Mammary epithelial cell (primary cell): Measurements from ENCODE around the gene ARL4D.

Source experiments
- CTCF ChIP-seq, 2 donors: IDR thresholded peaks in 1 of 2; conservative IDR thresholded peaks in 1 of 2; 2 replicates each; pipeline ENCODE4 v1.5.1; 2011 to 2012; ENCODE audit warnings: inconsistent platforms in 2 of 2, low read length in 2 of 2, mild to moderate bottlenecking in 2 of 2, control low read depth in 1 of 2, low read depth in 1 of 2; ENCODE audit not compliant: insufficient read depth in 1 of 2; ENCODE audit errors: extremely low read depth in 1 of 2
- EZH2 ChIP-seq: IDR thresholded peaks from 2 replicates; pipeline ENCODE4 v1.6.1; 2012; ENCODE audit warnings: low read length, inconsistent platforms, borderline replicate concordance

- TF ChIP-seq EZH2 (no peak), CTCF (conservative IDR thresholded peaks at IDR 0.05 in 1 of 2, IDR thresholded peaks at IDR 0.05 in 1 of 2; ENCODE audit: extremely low read depth in 1 of 2, insufficient read depth in 1 of 2, low read depth in 1 of 2, low read length in 2 of 2) (no peak)
These were observed 33.1 kb downstream of the ARL4D start for GRCh38 chr17:43431714-43432523.
